H1 (cell line): ENCODE data around the gene DAW1. TPM values are rescaled to one million over a fixed set of nuclear protein-coding genes. Genes with fewer than 3 reads are reported as not detected.

Experiments used
- CTCF ChIA-PET: fragments of 300-600 bp; sonication (Branson Sonifier 250); formaldehyde crosslinking; loops from one replicate; lab custom pipeline; 2021; ENCODE audit not compliant: partially characterized antibody; lab: Charles Lee
- POLR2A ChIA-PET: fragments of 300-600 bp; sonication (Branson Sonifier 250); formaldehyde crosslinking; loops from one replicate; lab custom pipeline; 2021; ENCODE audit warnings: inconsistent platforms; ENCODE audit not compliant: partially characterized antibody; lab: Charles Lee
- DNase-seq, 2 experiments: peaks; one replicate each; pipeline versions ENCODE4 v3.0.0 to v3.0.0-alpha.2; 2010 to 2022; ENCODE audit warnings: low spot score in 2 of 2, low read depth in 1 of 2, mixed read lengths in 1 of 2
- FAIRE-seq: peaks from 2 replicates; lab custom pipeline; 2011; peaks lifted over from hg19 to GRCh38; lab: Jason Lieb, UNC
- H2AFZ ChIP-seq: 2 replicates; pipeline ENCODE4 v1.8.1; 2012; ENCODE audit warnings: low read length, inconsistent platforms
- H2AK5ac ChIP-seq: 2 replicates; pipeline ENCODE4 v1.6.1; 2013; ENCODE audit warnings: low read depth, low read length
- H2BK120ac ChIP-seq: replicated peaks from 2 replicates; pipeline ENCODE3; 2013; ENCODE audit warnings: low read depth, low read length, inconsistent platforms
- H2BK12ac ChIP-seq: 2 replicates; pipeline ENCODE4 v1.6.1; 2013; ENCODE audit warnings: low read depth, low read length
- H2BK15ac ChIP-seq: 2 replicates; pipeline ENCODE4 v1.6.1; 2013; ENCODE audit warnings: low read length
- H2BK20ac ChIP-seq: 2 replicates; pipeline ENCODE4 v1.6.1; 2013; ENCODE audit warnings: low read length
- H2BK5ac ChIP-seq: 2 replicates; pipeline ENCODE4 v1.6.1; 2013; ENCODE audit warnings: low read depth, low read length
- H3K14ac ChIP-seq: 2 replicates; pipeline ENCODE4 v1.6.1; 2013; ENCODE audit warnings: inconsistent platforms; ENCODE audit not compliant: insufficient read length
- H3K18ac ChIP-seq: 2 replicates; pipeline ENCODE4 v1.6.1; 2013; ENCODE audit warnings: low read length; ENCODE audit errors: extremely low read depth
- H3K23ac ChIP-seq: 2 replicates; pipeline ENCODE4 v1.6.1; 2013; ENCODE audit warnings: inconsistent platforms; ENCODE audit not compliant: insufficient read length
- H3K23me2 ChIP-seq: 2 replicates; pipeline ENCODE4 v1.6.1; 2013; ENCODE audit warnings: low read depth, low read length
- H3K27ac ChIP-seq: 2 replicates; pipeline ENCODE4 v1.6.1; 2011; ENCODE audit warnings: low read depth, low read length, inconsistent platforms
- H3K27me3 ChIP-seq, 4 experiments: replicated peaks in 1 of 4; 1 replicate in 1 of 4; 2 replicates in 3 of 4; pipeline versions ENCODE4 v1.6.1 to v1.8.1; 2011 to 2013; ENCODE audit warnings: low read length in 3 of 4, mild to moderate bottlenecking in 3 of 4, inconsistent platforms in 2 of 4, mixed read lengths in 2 of 4, moderate library complexity in 1 of 4; ENCODE audit not compliant: control insufficient read depth in 3 of 4, insufficient read depth in 3 of 4; ENCODE audit errors: extremely low read depth in 1 of 4
- H3K36me3 ChIP-seq, 4 experiments: 2 replicates each; pipeline versions ENCODE4 v1.6.1 to v1.8.1; 2011 to 2013; ENCODE audit warnings: mild to moderate bottlenecking in 4 of 4, low read length in 3 of 4, moderate library complexity in 2 of 4, control low read depth in 1 of 4, inconsistent platforms in 1 of 4; ENCODE audit not compliant: insufficient read depth in 4 of 4, control insufficient read depth in 2 of 4
- H3K4ac ChIP-seq: replicated peaks from 2 replicates; pipeline ENCODE3; 2013; ENCODE audit warnings: low read length, low read depth, mixed read lengths, inconsistent platforms; ENCODE audit not compliant: insufficient read length
- H3K4me1 ChIP-seq, 4 experiments: replicated peaks in 1 of 4; 1 replicate in 1 of 4; 2 replicates in 3 of 4; pipeline versions ENCODE4 v1.6.1 to v1.8.1; 2011 to 2013; ENCODE audit warnings: low read length in 3 of 4, inconsistent platforms in 2 of 4, mixed read lengths in 1 of 4; ENCODE audit not compliant: insufficient read depth in 4 of 4, control insufficient read depth in 3 of 4
- H3K4me2 ChIP-seq, 2 experiments: 2 replicates each; pipeline versions ENCODE4 v1.6.1 to v1.8.1; 2011 to 2013; ENCODE audit warnings: low read depth in 2 of 2, low read length in 2 of 2, control low read depth in 1 of 2, inconsistent platforms in 1 of 2, mild to moderate bottlenecking in 1 of 2; ENCODE audit not compliant: insufficient read depth in 1 of 2
- H3K4me3 ChIP-seq, 4 experiments: fragments of 200-600, 300-600 bp in 1 of 4; sonication (generic), shearing (Covaris generic), sonication (Bioruptor Twin) in 1 of 4; 2 replicates each; pipeline versions ENCODE4 v1.5.1 to v1.8.1; 2011 to 2016; ENCODE audit warnings: low read length in 4 of 4, low read depth in 3 of 4, control low read depth in 2 of 4, inconsistent platforms in 2 of 4, mild to moderate bottlenecking in 2 of 4, mixed read lengths in 1 of 4, moderate library complexity in 1 of 4; ENCODE audit not compliant: insufficient read depth in 2 of 4; ENCODE audit errors: extremely low read depth in 1 of 4
- H3K56ac ChIP-seq: replicated peaks from 2 replicates; pipeline ENCODE3; 2013; ENCODE audit warnings: low read depth, mild to moderate bottlenecking, mixed read lengths, low read length, inconsistent platforms; ENCODE audit not compliant: insufficient read length
- H3K79me1 ChIP-seq: 2 replicates; pipeline ENCODE4 v1.6.1; 2013; ENCODE audit warnings: low read depth, low read length, control low read depth
- H3K79me2 ChIP-seq, 2 experiments: 2 replicates each; pipeline versions ENCODE4 v1.6.1 to v1.8.1; 2012 to 2013; ENCODE audit warnings: low read length in 2 of 2, mild to moderate bottlenecking in 2 of 2, inconsistent platforms in 1 of 2; ENCODE audit not compliant: insufficient read depth in 2 of 2, control insufficient read depth in 1 of 2
- H3K9ac ChIP-seq, 4 experiments: replicated peaks in 1 of 4; 1 replicate in 1 of 4; 2 replicates in 3 of 4; pipeline versions ENCODE4 v1.6.1 to v1.8.1; 2011 to 2013; ENCODE audit warnings: low read depth in 3 of 4, low read length in 3 of 4, control low read depth in 2 of 4, mild to moderate bottlenecking in 2 of 4, moderate library complexity in 2 of 4, inconsistent platforms in 1 of 4; ENCODE audit errors: extremely low read depth in 1 of 4
- H3K9me3 ChIP-seq, 2 experiments: 2 replicates each; pipeline versions ENCODE4 v1.6.1 to v1.8.1; 2012 to 2013; ENCODE audit warnings: mild to moderate bottlenecking in 2 of 2, moderate library complexity in 2 of 2, control low read depth in 1 of 2, inconsistent platforms in 1 of 2, low read depth in 1 of 2, low read length in 1 of 2, mixed read lengths in 1 of 2; ENCODE audit not compliant: insufficient read depth in 2 of 2
- H4K20me1 ChIP-seq, 2 experiments: replicated peaks in 1 of 2; 2 replicates each; pipeline versions ENCODE3 to v1.8.1; 2011 to 2013; ENCODE audit warnings: inconsistent platforms in 2 of 2, low read length in 2 of 2, mild to moderate bottlenecking in 1 of 2; ENCODE audit not compliant: insufficient read depth in 2 of 2, control insufficient read depth in 1 of 2
- H4K5ac ChIP-seq: 2 replicates; pipeline ENCODE4 v1.6.1; 2013; ENCODE audit warnings: low read length, low read depth, mixed read lengths, inconsistent platforms; ENCODE audit not compliant: insufficient read length
- H4K8ac ChIP-seq: 2 replicates; pipeline ENCODE4 v1.8.0; 2013; ENCODE audit warnings: mild to moderate bottlenecking, moderate library complexity, low read length, inconsistent platforms; ENCODE audit not compliant: insufficient read depth; ENCODE audit errors: extremely low read depth
- H4K91ac ChIP-seq: replicated peaks from 2 replicates; pipeline ENCODE3; 2013; ENCODE audit warnings: low read length, mixed read lengths, inconsistent platforms; ENCODE audit not compliant: insufficient read length
- CEBPB ChIP-seq: IDR thresholded peaks from 2 replicates; pipeline ENCODE4 v1.6.1; 2012; ENCODE audit warnings: low read depth, low read length
- POLR2AphosphoS5 ChIP-seq: IDR thresholded peaks from 2 replicates; pipeline ENCODE4 v1.6.1; 2011; ENCODE audit warnings: low read depth, low read length
- WGBS, 2 experiments: shearing (Covaris generic) in 1 of 2; methylation state at CpG; one replicate each; pipeline versions ENCODE4 v1.1.6 to v1.1.7; 2013 to 2015; ENCODE audit warnings: low lambda C conversion rate in 2 of 2, mixed read lengths in 2 of 2, inconsistent platforms in 1 of 2, low coverage in 1 of 2, missing lambda C conversion rate in 1 of 2; ENCODE audit not compliant: insufficient replicate concordance in 2 of 2, insufficient coverage in 1 of 2, insufficient read length in 1 of 2; ENCODE audit errors: extremely low coverage in 1 of 2, missing lambda C conversion rate in 1 of 2; 5-methylcytosine and 5-hydroxymethylcytosine counted together
- polyA plus RNA-seq, 7 experiments: library from polyadenylated mRNA; depleted of rRNA in 3 of 7; stranded (reverse) in 5 of 7; unstranded in 2 of 7; fragments of >200 nt in 5 of 7; fragments of 200-250 nt in 2 of 7; gene quantifications; 1 replicate in 5 of 7; 2 replicates in 1 of 7; 4 replicates in 1 of 7; pipeline versions ENCODE4 v1.2.1 to v1.2.3, GENCODE V29; 2011 to 2013; ENCODE audit warnings: missing spikeins in 2 of 7, mixed read lengths in 2 of 7
- total RNA-seq: library from RNA; stranded (reverse); fragmentation: NEBNext Ultra II Directional; extraction: Animal tissue kit (Norgen Biotek cat#: 25700); gene quantifications from 2 replicates; pipeline ENCODE4 v1.2.1, GENCODE V29; 2021

Gene DAW1
- total and polyA plus RNA-seq, 2 of the 8 experiments (the other 6 are each of a cell fraction or from before 2014, with no cell fraction given), result 0.44 to 1.4 TPM

- Histone ChIP-seq H2AFZ (no peak overlapping the region), H3K27me3 (no peaks in the 10 kb centered on the region), H3K56ac (no peak overlapping the region), H2BK12ac (no peak overlapping the region), H4K91ac (no peak overlapping the region), H4K5ac (no peak overlapping the region), H3K79me2 (no peaks in the 10 kb centered on the region), H2BK5ac (no peak overlapping the region), H3K4me3 (no peak overlapping the region), H4K8ac (no peak overlapping the region), H4K20me1 (no peaks in the 10 kb centered on the region), H3K4me1 (no peaks in the 10 kb centered on the region), H3K9ac (no peak overlapping the region), H3K23ac (no peak overlapping the region), H2BK120ac (no peak overlapping the region), H2BK20ac (no peak overlapping the region), H3K79me1 (no peaks in the 10 kb centered on the region), H3K27ac (no peak overlapping the region), H2AK5ac (no peak overlapping the region), H2BK15ac (no peak overlapping the region), H3K9me3 (no peaks in the 10 kb centered on the region), H3K4me2 (no peak overlapping the region)
- CTCF ChIA-PET, result no interaction called here
- WGBS, 2 experiments, result 100% methylated on average over 3 of the region's 3 CpGs; no CpG with 5 or more reads in 1 of the 2 experiments
- no peak for FAIRE-seq
- DNase-seq, result no peak
- TF ChIP-seq CEBPB (peak; percentile 26; the same call in 1 of the 2 replicates), POLR2AphosphoS5 (no peak)
- TF ChIP-seq, all 59 proteins: peak for 1
- Histone ChIP-seq H3K36me3 (no peaks in the 10 kb centered on the region; a peak in 1 of 8 replicates), H3K4ac (no peak overlapping the region), H3K18ac (no peak overlapping the region), H3K23me2 (no peaks in the 10 kb centered on the region), H3K14ac (no peak overlapping the region)
- POLR2A ChIA-PET, result no interaction called here
Measured at GRCh38 chr2:227880460-227880859, 9.0 kb downstream of the DAW1 start.
